Ovary (tissue), 3 donors: Measurements from ENCODE around the gene SYT17.

Experiments used
- POLR2A ChIP-seq: fragments of 450-650 bp; IDR thresholded peaks from one replicate; pipeline ENCODE4 v1.6.1; 2017; ENCODE audit warnings: antibody characterized with exemption, mild to moderate bottlenecking, moderate library complexity
- TF ChIP-seq, protein P1 (sequence below), 3 donors: fragments of 450-650 bp in 2 of 3; fragments of 200-600 bp in 1 of 3; IDR thresholded peaks; one replicate each; pipeline versions ENCODE4 v1.5.1 to v1.8.0; 2016 to 2022; ENCODE audit warnings: antibody characterized with exemption in 3 of 3, mild to moderate bottlenecking in 1 of 3
- donor health status: DM: no; HTN: no; CAD: no.

DNA sequence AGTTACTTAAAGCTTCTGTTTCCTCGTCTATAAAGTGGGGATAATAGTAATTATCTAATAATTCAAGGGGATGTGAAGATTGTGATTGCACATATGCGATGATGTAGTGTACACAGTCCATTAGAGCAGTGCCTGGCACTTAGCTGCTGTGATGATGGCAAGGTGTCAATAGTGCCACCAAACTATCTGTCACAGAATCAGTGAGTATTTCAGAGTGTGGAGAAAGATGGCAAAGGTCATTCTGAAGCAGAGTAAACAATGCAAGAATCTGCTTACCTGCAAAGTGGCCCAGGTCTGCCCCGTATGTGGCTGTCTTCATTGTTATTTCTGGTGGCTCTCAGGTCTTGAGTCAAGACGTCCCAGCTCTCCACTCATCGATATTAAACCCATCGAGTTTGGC, 15.1 kb downstream of the SYT17 start:
- TF ChIP-seq, protein P1, sequence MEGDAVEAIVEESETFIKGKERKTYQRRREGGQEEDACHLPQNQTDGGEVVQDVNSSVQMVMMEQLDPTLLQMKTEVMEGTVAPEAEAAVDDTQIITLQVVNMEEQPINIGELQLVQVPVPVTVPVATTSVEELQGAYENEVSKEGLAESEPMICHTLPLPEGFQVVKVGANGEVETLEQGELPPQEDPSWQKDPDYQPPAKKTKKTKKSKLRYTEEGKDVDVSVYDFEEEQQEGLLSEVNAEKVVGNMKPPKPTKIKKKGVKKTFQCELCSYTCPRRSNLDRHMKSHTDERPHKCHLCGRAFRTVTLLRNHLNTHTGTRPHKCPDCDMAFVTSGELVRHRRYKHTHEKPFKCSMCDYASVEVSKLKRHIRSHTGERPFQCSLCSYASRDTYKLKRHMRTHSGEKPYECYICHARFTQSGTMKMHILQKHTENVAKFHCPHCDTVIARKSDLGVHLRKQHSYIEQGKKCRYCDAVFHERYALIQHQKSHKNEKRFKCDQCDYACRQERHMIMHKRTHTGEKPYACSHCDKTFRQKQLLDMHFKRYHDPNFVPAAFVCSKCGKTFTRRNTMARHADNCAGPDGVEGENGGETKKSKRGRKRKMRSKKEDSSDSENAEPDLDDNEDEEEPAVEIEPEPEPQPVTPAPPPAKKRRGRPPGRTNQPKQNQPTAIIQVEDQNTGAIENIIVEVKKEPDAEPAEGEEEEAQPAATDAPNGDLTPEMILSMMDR (IDR thresholded peaks at IDR 0.05), result no peak
- TF ChIP-seq POLR2A, result no peak
